ENCODE measurements around the gene KRTAP5-10.
"Not testable (repeated sequence)": the region's sequence is repeated elsewhere in the genome, so short reads cannot be mapped to it uniquely, and the experiment has no call there.

GRCh38 chr11:71607520-71608216 lies 42.3 kb downstream of the KRTAP5-10 start:
- not testable (repeated sequence) for TF ChIP-seq POLR2A (IDR thresholded peaks at IDR 0.05; ENCODE audit: low read depth, low read length); POLR2AphosphoS5 (IDR thresholded peaks at IDR 0.05; ENCODE audit: low read depth, low read length); TAF1 (IDR thresholded peaks at IDR 0.05; ENCODE audit: borderline replicate concordance, low read depth, low read length)
